ENCODE data around the gene ANKS1B.

DNA sequence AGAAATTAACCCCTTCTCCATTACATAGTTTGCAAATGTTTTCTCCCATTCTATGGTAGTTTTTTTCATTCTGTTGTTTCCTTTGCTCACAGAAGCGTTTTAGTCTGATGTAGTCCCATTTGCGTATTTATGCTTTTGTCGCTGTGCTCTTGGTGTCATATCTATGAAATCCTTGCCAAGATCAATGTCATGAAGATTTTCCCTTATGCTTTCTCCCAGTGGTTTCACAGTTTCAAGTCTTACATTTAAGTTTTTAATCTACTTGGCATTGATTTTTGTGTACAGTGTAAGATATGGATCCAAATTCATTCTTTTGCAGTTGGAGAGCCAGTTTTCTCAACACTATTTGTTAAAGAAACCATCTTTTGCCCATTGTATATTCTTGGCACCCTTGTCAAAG is 982.0 kb downstream of the ANKS1B start:
- TF ChIP-seq, protein P1, sequence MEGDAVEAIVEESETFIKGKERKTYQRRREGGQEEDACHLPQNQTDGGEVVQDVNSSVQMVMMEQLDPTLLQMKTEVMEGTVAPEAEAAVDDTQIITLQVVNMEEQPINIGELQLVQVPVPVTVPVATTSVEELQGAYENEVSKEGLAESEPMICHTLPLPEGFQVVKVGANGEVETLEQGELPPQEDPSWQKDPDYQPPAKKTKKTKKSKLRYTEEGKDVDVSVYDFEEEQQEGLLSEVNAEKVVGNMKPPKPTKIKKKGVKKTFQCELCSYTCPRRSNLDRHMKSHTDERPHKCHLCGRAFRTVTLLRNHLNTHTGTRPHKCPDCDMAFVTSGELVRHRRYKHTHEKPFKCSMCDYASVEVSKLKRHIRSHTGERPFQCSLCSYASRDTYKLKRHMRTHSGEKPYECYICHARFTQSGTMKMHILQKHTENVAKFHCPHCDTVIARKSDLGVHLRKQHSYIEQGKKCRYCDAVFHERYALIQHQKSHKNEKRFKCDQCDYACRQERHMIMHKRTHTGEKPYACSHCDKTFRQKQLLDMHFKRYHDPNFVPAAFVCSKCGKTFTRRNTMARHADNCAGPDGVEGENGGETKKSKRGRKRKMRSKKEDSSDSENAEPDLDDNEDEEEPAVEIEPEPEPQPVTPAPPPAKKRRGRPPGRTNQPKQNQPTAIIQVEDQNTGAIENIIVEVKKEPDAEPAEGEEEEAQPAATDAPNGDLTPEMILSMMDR (IDR thresholded peaks at IDR 0.05): no peak
- no peak for TF ChIP-seq POLR2A (IDR thresholded peaks at IDR 0.05)
- no peak for TF ChIP-seq EP300 (IDR thresholded peaks at IDR 0.05)
